Measurements from ENCODE around the gene MLLT3.

DNA sequence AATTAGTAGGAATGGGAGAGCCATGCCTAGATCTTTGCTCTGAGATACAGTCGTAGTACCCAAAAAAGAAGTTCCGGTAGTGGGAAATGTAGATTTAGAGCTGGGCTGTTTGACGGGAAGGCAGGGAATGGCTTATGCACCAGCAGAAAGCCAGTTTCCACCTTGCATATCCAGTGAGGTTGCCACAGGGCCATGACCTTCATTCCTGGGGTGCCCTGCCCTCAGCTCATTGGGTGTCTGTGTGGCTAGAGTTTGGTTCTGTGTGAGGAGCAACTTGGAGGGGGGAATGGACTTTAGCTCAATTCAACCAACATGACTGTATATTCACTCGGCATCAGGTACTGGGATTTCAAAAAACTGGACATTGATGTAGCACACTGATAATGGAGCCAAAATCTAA, 300.1 kb downstream of the MLLT3 start:
- no peak for TF ChIP-seq EZH2 (IDR thresholded peaks at IDR 0.05)
- TF ChIP-seq, protein P1, sequence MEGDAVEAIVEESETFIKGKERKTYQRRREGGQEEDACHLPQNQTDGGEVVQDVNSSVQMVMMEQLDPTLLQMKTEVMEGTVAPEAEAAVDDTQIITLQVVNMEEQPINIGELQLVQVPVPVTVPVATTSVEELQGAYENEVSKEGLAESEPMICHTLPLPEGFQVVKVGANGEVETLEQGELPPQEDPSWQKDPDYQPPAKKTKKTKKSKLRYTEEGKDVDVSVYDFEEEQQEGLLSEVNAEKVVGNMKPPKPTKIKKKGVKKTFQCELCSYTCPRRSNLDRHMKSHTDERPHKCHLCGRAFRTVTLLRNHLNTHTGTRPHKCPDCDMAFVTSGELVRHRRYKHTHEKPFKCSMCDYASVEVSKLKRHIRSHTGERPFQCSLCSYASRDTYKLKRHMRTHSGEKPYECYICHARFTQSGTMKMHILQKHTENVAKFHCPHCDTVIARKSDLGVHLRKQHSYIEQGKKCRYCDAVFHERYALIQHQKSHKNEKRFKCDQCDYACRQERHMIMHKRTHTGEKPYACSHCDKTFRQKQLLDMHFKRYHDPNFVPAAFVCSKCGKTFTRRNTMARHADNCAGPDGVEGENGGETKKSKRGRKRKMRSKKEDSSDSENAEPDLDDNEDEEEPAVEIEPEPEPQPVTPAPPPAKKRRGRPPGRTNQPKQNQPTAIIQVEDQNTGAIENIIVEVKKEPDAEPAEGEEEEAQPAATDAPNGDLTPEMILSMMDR (IDR thresholded peaks at IDR 0.05): no peak
